T follicular helper cell (primary cell): Measurements from ENCODE around the gene SFT2D3.

Source experiments
- DNase-seq: peaks from one replicate; pipeline ENCODE4 v3.0.0-alpha.2; 2020; ENCODE audit warnings: low read depth

The SFT2D3 gene

GRCh38 chr2:127664065-127664894, 37.0 kb upstream of the SFT2D3 start:
- DNase-seq: no peak

DNA sequence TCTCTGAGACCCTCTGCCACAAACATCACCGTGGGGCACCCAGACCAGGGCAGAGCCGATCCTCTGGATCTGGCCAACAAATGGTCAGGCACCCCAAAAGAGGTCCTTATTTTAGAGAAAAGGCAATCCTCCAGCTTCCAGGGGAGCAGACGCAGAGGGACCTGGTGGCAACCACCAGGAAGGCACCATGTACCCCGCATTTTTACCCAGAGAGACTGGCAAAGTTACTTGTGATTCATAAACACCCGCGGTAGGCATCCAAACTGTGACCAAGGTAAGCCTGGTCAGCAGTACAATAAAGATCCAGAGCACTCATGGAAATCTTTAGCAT, 36.4 kb upstream of the SFT2D3 start:
- no peak for DNase-seq

- DNase-seq: no peak
These were observed 35.9 kb upstream of the SFT2D3 start for GRCh38 chr2:127665267-127665893.

GRCh38 chr2:127669056-127669455, 32.2 kb upstream of the SFT2D3 start:
- no peak for DNase-seq

DNA sequence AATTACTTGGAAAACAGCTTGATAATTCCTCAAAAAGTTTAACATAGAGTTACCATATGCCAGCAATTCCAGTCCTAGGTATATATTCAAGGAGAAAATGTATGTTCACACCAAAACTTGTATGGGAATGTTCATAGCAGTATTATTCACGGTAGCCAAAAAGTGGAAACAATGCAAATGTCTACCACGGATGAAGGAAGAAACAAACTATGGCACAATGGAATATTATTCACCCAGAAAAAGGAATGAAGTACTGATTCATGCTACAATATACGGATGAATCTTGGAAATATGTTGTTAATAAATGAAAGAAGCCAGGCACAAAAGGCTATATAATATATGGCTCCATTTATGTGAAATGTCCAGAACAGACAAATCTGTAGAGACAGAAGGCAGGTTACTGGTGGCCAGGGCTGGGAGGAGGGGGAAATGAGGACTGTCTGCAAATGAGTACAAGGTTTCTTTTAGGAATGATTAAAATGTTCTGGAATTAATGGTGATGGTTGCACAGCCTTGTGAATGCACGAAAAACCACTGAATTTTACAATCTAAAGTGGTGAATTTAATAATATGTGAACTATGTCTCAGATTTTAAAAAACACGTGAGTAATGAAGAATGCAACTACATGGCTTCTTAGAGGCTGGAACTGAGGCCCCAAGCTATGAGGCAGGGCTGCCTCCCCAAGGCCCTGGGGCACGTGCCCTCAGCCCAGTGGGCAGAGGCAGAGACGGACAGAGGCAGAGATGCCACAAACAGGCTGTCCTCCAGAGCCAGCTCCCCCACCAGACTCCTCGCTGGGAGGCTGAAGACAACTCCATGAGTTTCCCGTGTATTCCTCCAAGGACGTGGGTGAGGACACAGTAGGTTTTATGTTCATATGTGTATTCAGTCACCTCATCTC, 31.0 kb upstream of the SFT2D3 start:
- DNase-seq: no peak

- no peak for DNase-seq
These were observed 30.4 kb upstream of the SFT2D3 start for GRCh38 chr2:127670957-127671290.

GRCh38 chr2:127671557-127672302, 29.6 kb upstream of the SFT2D3 start:
- DNase-seq: no peak

- DNase-seq: no peak
These were observed 28.7 kb upstream of the SFT2D3 start for GRCh38 chr2:127672341-127673224.

GRCh38 chr2:127673291-127674069, 27.8 kb upstream of the SFT2D3 start:
- DNase-seq: no peak

- DNase-seq: no peak
These were observed 26.8 kb upstream of the SFT2D3 start for GRCh38 chr2:127674241-127675209.

- DNase-seq: no peak
These were observed 25.7 kb upstream of the SFT2D3 start, which contains the start of gene LIMS2 for GRCh38 chr2:127675331-127676261. TSS of gene LIMS2 (minus strand) at chr2:127675530. CDS start at chr2:127675024, 506 bp downstream.

DNA sequence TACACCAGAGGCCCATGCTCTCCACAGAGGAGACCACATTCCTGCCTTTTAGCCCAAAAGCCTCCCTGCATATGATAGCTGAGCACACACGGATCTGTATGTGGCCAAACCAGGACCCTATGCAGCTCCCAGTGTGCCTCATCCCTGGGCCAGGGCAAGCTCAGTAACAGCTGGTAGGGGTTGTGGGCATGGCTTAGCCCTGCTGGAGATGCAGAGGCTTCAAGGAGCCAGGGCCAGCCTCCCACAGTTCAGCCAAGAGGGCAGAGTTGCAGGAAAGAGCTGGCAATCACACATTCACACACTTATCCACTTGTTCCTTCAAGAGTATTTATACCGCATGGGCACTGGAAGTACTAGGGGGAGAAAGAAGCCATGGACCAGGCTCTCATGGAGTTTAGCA, 24.4 kb upstream of the SFT2D3 start:
- no peak for DNase-seq

- DNase-seq: no peak
These were observed 22.8 kb upstream of the SFT2D3 start for GRCh38 chr2:127678531-127678930.

DNA sequence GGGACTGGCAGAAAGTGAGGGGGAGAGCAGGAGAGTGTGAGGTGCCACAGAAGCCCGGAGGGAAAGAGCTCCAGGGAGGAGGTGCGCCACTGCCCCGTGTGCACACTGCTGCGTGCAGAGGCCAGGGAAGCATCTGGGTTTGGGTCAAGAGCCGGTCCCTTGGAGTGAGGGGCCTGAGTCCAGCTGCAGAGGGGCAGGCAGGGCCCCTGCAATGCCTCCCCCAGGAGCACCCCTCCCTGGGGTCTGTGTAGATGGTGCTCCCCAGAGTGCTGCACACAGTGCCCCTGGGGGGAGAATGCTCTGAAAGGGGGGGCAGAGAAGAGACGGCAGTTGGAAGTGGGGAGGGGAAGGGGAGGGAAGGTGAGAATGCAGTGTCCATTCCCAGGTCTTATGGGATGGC, 22.3 kb upstream of the SFT2D3 start:
- DNase-seq: no peak

- no peak for DNase-seq
These were observed 21.5 kb upstream of the SFT2D3 start for GRCh38 chr2:127679680-127680361.

DNA sequence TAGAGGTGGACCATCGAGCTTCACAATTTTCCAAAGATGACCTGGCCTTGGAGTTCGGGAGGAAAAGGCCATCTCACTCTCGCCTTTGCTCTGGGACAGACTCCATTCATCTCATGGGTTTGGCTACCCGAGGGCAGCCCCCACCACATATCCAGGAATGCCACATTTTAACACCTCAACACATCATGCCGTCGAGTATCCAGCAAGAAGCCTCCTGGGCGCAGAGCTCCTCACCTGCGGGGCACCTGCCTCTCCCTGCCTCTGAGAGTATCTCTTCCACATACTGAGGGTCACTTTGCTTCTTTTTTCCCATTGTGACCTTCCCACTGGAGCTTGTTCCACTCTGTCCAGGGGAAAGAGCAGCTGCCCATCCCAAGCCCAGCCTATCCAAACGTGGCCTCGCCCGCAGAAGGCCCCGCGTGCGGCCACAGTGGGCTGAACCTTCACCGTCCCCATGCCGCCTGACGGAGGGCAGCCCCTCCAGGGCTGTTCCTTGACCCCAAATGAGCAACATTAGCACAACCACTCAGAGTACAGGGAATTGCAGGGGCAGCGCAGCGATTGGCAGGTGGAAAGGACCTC, 20.5 kb upstream of the SFT2D3 start:
- no peak for DNase-seq

GRCh38 chr2:127681288-127681804, 20.0 kb upstream of the SFT2D3 start:
- DNase-seq: no peak
